AG04450 (cell line): Measurements from ENCODE around the gene RNASE7. TPM values are rescaled to one million over a fixed set of nuclear protein-coding genes. Genes with fewer than 3 reads are reported as not detected.

Experiments used
- CTCF ChIA-PET: fragments of 300-600, 350-600 bp; formaldehyde crosslinking; extraction: SDS; loops from one replicate; lab custom pipeline; 2022; ENCODE audit warnings: antibody characterized with exemption, inconsistent platforms; lab: Charles Lee
- POLR2A ChIA-PET: fragments of 350-600 bp; formaldehyde crosslinking; extraction: SDS; loops from one replicate; lab custom pipeline; 2021; ENCODE audit warnings: antibody characterized with exemption, inconsistent platforms; lab: Yijun Ruan, JAX
- DNase-seq: peaks from one replicate; pipeline ENCODE4 v3.0.0-alpha.2; 2011; ENCODE audit warnings: low read depth, low spot score
- H3K27ac ChIP-seq: one replicate; pipeline ENCODE4 v1.5.1; 2012; ENCODE audit warnings: low read depth, low read length, control low read depth
- H3K27me3 ChIP-seq: one replicate; pipeline ENCODE4 v1.6.0; 2012; ENCODE audit warnings: low read length; ENCODE audit not compliant: control insufficient read depth, insufficient read depth
- H3K4me3 ChIP-seq: 2 replicates; pipeline ENCODE4 v1.5.1; 2011; ENCODE audit warnings: mild to moderate bottlenecking, low read depth, low read length, control low read depth
- H3K9me3 ChIP-seq: 2 replicates; pipeline ENCODE4 v1.5.1; 2012; ENCODE audit warnings: low read length; ENCODE audit not compliant: control insufficient read depth, insufficient read depth
- polyA plus RNA-seq: library from polyadenylated mRNA; depleted of rRNA; stranded (reverse); fragments of >200 nt; gene quantifications from 2 replicates; pipeline ENCODE4 v1.2.3, GENCODE V29; 2011
- TF ChIP-seq, protein P1 (sequence below): IDR thresholded peaks from 2 replicates; pipeline ENCODE4 v1.5.1; 2011; ENCODE audit warnings: low read depth, low read length, control low read depth, inconsistent platforms

The RNASE7 gene
- polyA plus RNA-seq, 1 experiment: not detected

DNA sequence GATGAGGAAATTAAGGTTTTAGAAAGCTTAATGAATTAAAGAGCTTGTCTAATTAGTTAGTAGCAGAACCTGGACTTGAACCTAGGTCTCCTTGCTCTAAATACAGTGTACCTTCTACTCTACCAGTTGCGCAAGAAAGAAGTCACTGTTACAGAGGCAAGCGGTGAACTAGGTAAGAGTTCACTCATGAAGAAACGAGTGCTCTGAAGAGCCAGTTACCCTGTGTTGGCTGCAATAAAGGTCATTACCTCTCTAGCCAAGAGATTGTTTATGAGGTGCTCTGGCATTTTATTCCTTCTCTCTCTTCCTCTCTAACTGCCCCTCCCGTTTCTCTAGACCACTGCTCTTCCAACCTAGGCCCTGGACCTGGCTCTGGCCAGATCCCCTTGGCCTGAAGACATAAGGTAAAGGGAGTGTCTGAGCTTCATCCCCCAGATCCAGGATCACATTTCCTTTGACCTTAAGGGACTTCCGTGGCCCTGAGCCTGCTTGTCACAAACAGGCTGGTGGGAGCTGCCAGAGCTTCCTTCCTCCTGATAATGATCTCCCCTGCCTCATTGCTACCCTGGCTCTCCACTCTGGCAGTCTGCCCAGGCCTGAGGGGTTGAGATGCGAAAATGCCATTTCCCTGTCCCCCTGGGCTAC, 1.9 kb downstream of the RNASE7 start:
- TF ChIP-seq, protein P1, sequence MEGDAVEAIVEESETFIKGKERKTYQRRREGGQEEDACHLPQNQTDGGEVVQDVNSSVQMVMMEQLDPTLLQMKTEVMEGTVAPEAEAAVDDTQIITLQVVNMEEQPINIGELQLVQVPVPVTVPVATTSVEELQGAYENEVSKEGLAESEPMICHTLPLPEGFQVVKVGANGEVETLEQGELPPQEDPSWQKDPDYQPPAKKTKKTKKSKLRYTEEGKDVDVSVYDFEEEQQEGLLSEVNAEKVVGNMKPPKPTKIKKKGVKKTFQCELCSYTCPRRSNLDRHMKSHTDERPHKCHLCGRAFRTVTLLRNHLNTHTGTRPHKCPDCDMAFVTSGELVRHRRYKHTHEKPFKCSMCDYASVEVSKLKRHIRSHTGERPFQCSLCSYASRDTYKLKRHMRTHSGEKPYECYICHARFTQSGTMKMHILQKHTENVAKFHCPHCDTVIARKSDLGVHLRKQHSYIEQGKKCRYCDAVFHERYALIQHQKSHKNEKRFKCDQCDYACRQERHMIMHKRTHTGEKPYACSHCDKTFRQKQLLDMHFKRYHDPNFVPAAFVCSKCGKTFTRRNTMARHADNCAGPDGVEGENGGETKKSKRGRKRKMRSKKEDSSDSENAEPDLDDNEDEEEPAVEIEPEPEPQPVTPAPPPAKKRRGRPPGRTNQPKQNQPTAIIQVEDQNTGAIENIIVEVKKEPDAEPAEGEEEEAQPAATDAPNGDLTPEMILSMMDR: no peak
- ChIA-PET CTCF (interaction anchor here (0.8 to 2.2 kb wide), 7 partner anchors 24 to 73 kb away, joined by 3 to 22 read pairs (median 3); no protein-coding TSS in a partner anchor), POLR2A (no interaction called here)
- Histone ChIP-seq H3K9me3 (no peaks in the 10 kb centered on the region), H3K4me3 (no peak overlapping the region), H3K27me3 (peaks cover 21% of the 10 kb centered on the region), H3K27ac (no peak overlapping the region)
- no peak for DNase-seq

DNA sequence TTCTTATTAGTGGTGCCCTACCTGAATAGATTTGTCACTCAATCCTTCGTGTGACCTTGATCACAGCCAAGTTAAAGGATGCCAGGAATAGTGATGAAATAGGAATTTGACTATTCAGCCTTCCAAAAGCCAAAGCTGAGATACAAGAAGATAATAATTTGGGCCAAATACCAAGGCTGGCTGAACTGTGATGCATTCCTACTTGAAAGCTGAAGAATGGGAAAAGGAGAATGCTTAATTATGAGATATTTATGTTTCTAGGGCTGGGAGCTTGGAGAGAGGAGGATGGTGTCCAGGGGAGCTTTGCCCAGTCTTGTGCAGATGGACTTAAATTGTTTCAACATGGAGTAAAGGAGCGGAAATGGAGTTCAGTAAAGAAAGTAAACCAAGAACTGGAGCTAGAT, 5.2 kb downstream of the RNASE7 start:
- H3K27ac ChIP-seq: no peak overlapping the region
- H3K27me3 ChIP-seq: peaks cover 16% of the 10 kb centered on the region
- H3K9me3 ChIP-seq: no peaks in the 10 kb centered on the region
- TF ChIP-seq, protein P1: no peak
- POLR2A ChIA-PET: interaction anchor here (1.0 to 1.8 kb wide), 3 partner anchors 24 to 76 kb away, joined by 3 to 16 read pairs (median 3); no protein-coding TSS in a partner anchor
- CTCF ChIA-PET: interaction anchor here (0.6 to 4.0 kb wide), 10 partner anchors 20 to 137 kb away, joined by 3 to 42 read pairs (median 4); no protein-coding TSS in a partner anchor
- no peak overlapping the region for H3K4me3 ChIP-seq
- DNase-seq: no peak

DNA sequence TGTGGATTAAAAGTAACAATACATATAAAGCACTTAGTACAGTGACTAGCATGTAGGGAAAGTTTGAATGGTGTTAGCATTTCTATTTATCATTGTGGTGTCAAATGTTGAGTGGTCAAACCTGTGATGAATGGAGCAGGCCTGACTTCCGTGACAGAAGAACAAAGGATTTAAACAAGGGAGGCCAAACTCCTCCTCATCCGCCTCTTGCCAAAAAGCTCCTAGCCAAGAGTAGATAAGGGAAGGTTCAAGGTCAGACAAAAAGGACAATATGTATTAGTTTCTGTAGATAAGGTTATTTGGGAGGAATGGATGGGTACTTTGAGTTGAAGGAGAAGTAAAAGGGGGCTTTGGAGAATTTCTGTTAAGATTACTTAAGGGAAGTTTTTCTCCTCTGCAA, 6.5 kb downstream of the RNASE7 start:
- ChIA-PET POLR2A (interaction anchor here (1.8 kb wide), 1 partner anchor 23 kb away, joined by 16 read pairs; no protein-coding TSS in a partner anchor), CTCF (interaction anchor here (1.2 to 4.0 kb wide), 5 partner anchors 19 to 77 kb away, joined by 6 to 42 read pairs (median 11); no protein-coding TSS in a partner anchor)
- no peaks in the 10 kb centered on the region for H3K9me3 ChIP-seq
- no peak for DNase-seq
- H3K4me3 ChIP-seq: no peak overlapping the region
- H3K27me3 ChIP-seq: peaks cover 14% of the 10 kb centered on the region
- H3K27ac ChIP-seq: no peak overlapping the region
- TF ChIP-seq, protein P1: no peak

DNA sequence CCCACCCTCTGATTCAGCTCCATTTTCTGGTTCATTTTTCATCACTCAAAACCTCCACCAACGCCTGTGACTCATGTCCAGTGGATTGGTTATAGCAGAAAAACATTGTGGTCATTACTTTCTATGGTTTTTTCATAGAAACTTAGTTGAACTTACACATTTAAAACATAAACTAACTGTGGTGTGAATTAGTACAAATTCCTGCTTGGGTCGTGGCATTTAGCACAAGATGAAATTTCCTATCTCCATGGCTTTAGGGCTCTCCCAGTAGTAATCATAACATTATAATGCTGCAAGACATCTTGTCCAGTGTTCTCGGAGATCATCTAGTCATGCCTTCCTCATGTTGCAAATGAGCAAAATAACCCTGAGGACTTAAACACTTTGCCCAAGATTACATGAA, 7.1 kb downstream of the RNASE7 start:
- ChIA-PET CTCF (interaction anchor here (2.6 to 4.0 kb wide), 3 partner anchors 34 to 55 kb away, joined by 11 to 42 read pairs (median 16); no protein-coding TSS in a partner anchor), POLR2A (interaction anchor here (1.8 kb wide), 1 partner anchor 22 kb away, joined by 16 read pairs; no protein-coding TSS in a partner anchor)
- TF ChIP-seq, protein P1: no peak
- Histone ChIP-seq H3K27me3 (peaks cover 10% of the 10 kb centered on the region), H3K9me3 (no peaks in the 10 kb centered on the region), H3K4me3 (no peak overlapping the region), H3K27ac (no peak overlapping the region)
- no peak for DNase-seq

GRCh38 chr14:21050597-21050996, 8.4 kb downstream of the RNASE7 start:
- H3K9me3 ChIP-seq: no peaks in the 10 kb centered on the region
- no peak overlapping the region for H3K27ac ChIP-seq
- H3K27me3 ChIP-seq: peaks cover 7% of the 10 kb centered on the region
- TF ChIP-seq, protein P1: no peak
- no peak for DNase-seq
- no peak overlapping the region for H3K4me3 ChIP-seq
- ChIA-PET CTCF (interaction anchor here (1.6 to 2.5 kb wide), 2 partner anchors 36 to 80 kb away, joined by 3 to 13 read pairs; no protein-coding TSS in a partner anchor), POLR2A (no interaction called here)
